Eye (tissue), 1 donor: Measurements from ENCODE around the gene RBM20.
A peak's percentile ranks its signal among the peaks of the same experiment; 100 is the strongest.
"Not testable (repeated sequence)": the region's sequence is repeated elsewhere in the genome, so short reads cannot be mapped to it uniquely, and the experiment has no call there.

ENCODE experiments used
- DNase-seq: peaks from one replicate; pipeline ENCODE4 v3.0.0-alpha.2; 2015

Gene RBM20

DNA sequence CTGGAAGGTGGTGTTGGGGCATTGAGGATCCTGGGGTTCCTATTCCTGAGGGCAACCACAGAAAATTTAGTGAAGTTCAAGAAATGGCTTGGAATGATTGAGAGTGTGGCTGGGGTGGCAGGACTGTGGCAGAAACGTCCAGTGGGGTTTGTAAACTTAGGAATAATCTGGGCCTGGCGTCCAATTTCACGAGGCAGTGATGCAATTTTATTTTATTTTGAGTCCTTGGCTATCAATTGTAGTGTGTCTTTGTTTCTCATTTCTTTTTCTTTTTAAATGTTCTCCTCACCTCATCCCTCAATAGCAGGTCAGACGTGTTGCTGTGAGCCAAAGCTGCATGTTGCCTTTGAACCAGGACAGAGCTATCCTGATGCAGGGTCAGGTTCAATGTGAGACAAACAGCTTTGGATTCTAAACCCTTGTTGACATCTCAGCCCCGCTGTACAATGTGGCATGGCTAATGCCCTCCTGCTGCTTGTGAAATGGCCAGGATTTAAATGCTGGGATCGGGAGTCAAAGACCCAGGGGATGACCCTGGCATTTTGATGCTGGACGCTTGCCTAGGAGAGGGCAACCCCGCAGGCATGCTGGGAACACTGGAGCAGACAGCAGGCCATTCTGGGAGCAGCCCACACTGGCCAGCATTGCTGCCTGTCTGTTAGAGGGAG lies 64.8 kb downstream of the RBM20 start:
- peak; percentile 45 for DNase-seq

DNA sequence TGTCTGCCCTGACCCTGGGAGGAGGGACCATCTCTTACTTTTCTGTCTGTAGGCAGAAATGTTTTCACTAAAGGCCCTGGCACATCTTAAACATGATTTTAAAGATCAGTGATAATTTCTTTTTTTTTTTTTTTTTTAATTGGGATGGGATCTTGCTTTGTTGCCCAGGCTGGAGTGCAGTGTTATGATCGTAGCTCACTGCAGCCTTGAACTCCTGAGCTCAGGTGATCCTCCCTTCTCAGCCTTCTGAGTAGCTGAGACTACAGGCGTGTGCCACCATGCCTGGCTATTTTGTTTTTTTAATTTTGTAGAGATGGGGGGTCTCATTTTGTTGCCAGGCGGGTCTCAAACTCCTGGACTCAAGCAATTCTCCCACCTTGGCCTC lies 65.3 kb downstream of the RBM20 start:
- no peak for DNase-seq

DNA sequence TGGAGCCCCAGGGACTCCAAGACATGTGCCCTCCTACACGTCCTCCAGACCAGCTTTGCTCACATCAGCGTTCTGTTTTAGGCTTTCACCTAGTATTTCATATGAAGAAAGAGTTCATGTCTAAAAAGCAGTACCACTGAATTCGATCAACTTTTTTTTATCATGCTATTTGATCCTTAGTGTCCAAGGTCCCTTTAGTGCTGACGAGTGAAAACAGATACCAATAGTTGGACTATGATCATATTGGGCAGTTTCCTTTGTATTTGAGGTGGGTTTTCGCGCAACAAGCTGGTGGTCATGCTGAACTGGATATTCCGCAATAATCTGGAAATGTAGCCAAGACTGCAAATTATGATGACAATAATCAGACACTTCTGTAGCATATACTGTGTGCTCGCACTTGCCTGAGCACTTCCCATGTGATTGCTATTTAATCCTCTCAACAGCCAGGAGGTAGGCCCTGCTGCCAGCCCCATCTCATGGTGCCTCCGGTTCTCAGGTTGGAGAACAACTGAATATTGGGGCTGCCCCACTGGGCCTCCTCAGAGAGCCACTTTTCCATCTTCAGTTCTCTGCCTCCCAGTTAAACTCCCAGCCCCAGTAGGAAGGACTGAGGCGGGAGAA lies 65.9 kb downstream of the RBM20 start:
- DNase-seq: no peak

DNA sequence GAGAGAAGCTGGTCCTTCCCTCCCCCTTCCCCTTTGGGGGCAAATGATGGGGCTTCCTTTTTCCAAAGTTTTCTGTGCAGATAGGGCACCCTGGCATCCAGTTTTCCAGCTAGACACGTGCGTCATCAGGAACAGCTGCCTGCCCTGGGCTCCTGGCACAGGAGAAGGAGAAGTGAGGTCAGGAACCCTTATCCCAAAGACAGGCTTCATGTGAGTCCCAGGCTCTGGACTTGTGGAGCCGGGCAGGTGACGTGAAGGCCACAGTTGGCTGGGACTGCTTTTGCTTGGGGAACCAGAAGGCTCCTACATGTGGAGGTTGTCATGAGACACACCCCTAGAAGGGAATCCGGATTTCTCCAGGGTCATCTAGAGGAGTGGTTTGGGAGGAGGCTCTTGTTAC lies 66.5 kb downstream of the RBM20 start:
- DNase-seq: no peak

DNA sequence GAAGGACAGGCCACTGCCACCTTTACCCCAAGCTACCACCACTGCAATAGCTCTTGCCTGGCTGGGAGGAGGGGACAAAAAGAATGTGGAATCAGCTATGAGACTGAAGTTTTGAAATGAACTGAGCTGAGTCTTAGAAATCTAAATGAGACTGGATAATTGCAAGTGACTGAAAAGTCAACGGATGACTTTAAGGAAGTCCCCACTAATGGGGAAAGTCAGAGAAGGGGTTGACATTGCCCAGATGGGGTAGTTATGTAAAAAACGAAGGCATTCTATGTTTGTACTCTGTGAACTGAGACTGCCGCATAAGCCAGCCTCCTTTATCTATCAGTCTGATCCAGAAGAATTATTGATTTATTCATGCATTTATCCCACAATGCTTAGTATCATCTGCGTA lies 67.2 kb downstream of the RBM20 start:
- DNase-seq: no peak

DNA sequence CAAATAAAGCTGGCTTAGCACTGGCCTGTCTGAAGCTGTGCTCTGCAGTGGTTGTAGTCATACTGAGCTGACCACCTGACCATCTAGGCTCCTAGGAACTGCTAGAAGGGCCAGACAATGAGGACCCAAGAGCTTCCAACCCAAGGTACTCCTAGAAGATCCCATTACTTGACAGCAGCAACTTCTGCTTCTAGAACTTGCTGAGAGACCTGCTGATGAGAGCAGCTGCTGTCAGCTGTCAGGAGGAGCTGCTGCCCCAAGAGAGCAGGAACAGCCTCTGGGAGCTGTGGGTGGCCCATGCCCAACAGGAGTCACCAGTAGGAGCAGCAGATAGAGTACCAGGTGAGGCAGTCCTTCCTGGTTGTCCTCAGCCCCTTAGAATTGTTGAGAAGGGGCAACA lies 70.2 kb downstream of the RBM20 start:
- DNase-seq: no peak

DNA sequence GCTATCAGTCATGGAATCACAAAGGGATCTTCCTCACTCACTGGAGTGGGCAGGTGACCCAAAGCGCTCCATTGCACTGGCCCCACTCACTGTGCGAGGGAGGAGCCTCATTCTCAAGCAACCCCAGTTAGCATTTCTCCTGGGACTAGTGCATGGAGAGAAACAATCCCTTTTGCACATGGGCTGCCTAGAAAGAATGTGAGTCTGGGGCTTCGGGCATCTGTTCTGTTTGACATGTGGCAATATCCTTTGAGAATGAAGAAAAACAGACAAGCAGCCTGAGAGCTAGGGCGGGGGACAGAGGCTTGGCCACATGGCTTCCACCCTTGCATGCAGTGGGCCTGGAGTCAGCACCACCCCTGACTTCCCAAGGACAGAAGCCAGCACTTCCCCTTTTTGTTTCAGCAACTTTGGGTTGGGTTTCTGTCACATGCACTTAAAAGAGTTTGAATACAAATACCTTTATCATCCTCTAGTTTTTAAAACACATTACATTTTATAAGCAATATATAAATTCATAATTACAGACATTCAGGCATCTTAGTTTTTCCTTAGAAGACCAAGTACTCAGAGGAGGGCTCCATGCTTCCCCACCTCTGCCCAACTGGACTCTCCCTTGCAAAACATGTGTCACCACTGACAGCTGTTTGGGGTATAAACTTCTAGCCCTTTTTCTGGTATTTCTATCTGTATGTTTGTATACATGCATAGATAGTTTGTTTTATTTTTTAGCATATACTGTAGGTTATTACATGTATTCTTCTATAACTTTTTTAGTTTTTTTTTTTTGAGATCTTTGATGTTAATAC lies 73.8 kb downstream of the RBM20 start:
- no peak for DNase-seq

DNA sequence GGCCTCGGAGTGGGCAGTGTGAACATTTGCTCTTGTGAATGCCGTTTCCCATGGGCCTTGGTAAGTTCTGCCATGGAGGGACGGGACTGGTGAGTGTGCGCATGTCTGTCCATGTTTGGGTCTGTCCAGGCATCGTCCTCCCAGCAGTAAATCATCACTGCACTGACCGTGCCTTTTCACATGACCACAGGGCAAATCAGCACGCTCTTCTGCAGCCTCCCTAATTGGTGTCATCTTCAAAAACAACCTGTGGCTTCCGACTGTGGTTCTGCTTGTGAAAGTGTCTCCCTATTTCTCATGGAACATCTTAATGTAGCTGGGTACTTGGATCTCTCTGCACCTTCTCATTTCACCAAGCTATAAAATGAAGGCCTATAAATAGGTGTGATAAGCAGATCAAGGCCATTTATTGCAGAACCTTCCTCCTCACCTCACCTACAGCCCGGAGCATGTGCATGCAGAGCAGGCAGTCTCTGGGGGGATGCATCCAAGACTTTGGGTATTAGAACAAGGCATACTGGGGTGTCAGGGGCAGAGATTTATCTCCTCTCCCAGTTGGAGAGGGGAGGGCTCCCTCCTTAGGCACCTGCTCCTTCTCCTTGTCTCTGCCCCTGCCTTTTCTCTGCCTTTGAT lies 77.4 kb downstream of the RBM20 start:
- no peak for DNase-seq

DNA sequence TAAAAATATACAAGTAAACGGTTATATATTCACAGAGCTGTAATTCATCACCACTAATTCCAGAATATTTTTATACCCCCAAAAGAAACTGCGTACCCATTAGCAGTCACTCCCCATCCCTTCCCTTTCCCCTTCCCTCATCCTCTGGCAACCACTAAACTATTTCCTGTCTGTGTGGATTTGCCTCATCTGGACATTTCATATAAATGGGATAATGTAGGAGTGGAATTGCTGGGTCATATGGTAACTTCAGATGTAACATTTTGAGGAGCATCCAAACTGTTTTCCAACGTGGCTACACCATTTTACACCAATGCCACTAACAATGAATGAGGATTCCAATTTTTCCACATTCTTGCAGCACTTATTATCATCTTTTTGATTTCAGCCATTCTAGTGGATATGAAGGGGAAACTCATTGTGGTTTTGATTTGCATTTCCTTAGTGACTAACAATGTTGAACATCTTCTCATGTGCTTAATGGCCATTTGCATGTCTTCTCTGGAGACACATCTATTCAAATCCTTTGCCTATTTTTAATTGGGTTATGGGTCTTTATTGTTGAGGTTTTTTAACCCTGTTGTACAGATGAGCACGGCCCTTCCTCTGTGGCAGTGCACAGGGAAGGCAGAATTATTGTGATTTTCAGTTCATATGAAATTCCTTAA lies 79.2 kb downstream of the RBM20 start:
- DNase-seq: no peak

DNA sequence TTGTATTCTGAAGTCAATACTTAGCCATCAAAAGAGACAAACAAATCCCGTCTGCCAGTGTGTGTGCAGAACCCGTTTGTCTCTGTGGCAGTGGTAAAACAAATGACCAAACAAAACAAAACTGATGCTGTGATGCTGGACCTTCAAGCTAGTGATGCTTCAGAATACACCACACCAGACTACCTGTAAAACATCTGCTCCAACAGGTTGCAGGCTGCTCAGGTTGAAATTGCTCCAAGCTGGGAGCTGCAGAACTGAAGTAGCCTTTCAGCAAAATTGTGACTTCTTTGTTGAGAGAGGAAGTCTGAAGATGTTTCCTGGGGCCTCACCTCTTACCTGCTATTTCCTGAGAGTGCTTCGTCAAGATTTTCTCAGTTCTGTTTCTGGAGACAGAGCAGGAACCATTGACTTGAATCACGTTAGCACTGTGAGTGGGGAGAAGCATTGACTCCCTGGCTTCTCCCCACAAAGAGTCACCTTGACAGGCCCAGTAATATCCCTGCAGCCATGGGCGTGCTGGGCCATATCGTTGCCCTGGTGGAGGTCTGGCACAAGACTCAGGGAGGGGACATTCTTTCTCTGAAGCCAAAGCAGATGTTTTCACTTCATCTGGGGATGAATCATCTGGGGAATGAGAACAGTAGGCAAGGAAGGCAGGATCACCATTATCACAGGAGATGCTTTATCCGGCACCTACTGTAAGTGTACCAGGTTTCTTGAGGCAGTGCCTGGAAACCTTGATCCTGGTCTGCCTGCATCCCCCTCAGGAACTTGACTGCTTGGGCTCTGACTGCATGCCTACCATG lies 80.2 kb downstream of the RBM20 start:
- no peak for DNase-seq

DNA sequence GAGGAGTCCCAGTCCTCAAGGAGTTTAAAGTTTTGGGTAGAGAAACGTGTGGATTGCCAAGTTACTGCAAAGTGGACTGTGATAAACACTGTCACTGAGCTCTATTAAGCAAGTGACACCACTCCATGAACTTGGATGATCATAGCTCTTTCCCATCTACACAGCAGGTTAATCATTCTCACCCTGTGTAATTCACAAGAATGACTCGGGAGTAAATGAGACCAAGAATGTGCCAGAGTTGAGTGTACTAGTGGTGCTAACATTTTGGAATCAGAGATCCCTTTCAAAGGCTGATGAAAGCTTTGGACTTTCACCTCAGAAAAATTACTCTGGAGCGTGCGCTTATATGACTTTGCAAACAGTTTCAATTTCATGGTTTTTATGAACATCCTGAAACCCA lies 80.8 kb downstream of the RBM20 start:
- DNase-seq: no peak

DNA sequence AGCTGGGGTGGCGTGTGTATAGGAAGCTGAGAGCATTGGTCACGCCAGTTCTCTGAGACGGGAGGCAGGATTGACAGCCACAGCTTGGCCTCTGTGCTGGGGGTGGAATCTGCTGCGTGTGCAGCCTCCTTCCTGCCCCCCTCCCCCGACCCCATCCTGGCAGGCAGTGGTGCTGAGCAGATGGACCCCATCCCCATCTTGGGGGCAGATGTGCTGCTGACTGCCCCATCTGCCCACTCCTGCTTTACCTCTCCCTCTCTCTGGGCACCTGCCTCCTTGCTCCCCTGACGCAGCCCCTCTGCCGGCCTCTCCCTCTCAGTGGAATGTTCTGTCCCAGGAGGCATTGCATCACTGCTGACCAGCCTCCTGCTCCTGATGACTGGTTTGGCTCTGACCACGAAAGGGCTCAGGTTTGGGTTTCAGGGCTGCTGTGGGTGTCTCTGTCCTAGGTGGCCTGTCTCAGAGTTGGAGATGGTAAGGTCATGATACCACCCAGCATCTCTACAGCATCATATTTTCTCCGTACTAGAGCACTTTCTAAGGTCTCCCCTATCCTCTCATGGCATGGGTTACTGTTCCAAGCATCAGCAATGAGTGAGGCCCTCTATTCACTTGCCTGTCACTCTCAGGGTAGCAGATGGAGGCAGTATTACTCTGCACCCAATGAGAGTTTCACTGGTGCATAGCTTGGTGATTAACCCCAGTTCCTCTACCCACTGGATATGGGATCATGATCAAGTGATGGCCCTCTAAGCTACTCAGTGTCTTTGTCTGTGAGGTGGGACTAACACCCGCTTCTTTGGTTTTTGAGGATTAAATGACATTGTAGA lies 81.9 kb downstream of the RBM20 start:
- peak; percentile 42 for DNase-seq

DNA sequence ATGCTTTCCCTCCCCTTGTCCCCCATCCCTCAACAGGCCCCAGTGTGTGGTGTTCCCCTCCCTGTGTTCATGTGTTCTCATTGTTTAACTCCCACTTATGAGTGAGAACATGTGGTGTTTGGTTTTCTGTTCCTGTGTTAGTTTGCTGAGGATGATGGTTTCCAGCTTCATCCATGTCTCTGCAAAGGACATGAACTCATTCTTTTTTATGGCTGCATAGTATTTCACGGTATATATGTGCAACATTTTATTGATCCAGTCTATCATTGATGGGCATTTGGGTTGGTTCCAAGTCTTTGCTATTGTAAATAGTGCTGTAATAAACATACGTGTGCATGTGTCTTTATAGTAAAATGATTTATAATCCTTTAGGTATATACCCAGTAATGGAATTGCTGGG lies 83.6 kb downstream of the RBM20 start:
- DNase-seq: not testable (repeated sequence)

DNA sequence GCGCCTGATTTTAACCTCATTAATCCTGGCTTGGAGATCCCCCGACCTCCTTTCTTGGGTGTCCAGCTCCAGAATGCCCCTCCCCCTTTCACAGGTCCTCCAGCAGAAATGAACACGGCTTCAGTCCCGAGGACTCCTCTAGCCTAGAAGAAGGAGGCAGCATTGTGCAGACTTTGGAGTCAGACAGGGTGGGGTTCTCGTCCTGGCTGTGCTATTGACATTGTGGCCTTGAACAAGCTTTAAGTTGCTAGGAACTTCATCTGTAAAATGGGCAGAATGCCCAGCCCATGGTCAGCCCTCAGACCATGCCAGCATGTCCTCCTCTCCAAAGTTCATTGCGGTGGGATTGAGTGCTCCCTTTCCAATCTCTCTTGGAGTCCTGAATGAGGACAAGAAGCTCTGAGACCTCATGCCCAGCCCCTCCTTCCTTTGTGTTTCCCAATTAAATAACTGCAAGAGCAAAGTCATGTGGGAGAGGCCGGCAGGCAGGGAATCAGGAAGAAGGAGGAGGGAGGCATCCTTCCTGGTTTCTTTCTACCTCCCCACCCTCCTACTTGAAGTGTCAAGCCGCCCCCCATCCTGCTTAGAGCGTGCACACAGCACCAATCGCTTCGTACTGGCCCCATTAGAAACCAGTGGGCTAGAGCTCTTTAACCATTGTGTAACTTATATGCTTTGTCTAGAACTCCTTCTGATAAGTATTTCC lies 86.4 kb downstream of the RBM20 start:
- DNase-seq: no peak

DNA sequence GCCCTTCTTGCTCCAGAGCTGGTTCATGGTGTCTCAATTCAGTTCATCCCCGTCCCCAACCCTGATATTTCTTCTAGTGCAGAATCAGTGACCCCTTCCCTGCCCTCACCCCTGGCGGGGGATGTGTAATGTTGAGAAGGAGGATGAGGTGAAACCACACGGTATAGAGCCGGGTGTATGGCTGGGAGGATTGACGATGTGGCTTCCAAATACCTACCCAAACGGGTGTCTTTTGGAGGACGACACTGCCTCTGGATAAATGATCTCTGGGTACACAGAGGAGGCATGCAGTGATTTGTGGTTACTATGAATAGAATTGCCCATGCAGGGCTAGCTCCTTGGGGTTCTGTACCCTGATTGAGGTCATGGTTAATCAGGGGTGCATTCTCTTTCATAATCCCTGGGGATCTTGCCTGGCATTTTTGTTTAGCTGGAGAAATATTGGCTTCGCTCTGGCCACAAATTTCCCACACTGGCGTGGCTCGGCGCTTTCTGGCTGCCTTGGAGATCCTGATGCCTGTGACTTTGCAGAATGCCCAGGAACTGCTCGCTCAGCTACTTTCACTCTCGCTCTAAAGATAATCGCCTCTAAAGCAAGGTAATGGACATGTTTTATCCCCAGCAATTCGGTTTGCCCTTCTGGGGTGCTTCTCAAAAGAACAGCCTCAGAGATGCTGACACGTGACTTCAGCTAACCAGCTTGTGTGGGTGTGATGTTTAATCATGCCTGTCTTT lies 89.2 kb downstream of the RBM20 start:
- no peak for DNase-seq

DNA sequence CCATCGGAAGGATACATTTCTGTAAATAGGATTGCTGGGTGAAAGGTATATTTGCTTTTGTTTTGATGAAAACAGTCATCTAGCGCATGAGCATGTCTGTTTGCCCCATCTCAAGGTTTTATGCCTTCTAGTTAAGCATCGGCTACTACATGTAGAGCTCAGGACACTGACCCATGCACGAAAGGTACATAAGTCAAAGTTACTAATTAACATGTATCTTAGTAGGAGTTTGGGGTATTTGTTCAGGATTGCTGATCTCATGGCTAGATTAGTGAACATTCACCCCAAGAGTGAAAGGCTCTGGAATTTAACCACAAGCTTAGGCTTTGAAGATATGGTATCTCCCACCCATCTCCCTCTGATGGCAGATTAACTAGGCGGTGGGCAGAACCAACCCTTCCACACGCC lies 91.5 kb downstream of the RBM20 start:
- DNase-seq: no peak

DNA sequence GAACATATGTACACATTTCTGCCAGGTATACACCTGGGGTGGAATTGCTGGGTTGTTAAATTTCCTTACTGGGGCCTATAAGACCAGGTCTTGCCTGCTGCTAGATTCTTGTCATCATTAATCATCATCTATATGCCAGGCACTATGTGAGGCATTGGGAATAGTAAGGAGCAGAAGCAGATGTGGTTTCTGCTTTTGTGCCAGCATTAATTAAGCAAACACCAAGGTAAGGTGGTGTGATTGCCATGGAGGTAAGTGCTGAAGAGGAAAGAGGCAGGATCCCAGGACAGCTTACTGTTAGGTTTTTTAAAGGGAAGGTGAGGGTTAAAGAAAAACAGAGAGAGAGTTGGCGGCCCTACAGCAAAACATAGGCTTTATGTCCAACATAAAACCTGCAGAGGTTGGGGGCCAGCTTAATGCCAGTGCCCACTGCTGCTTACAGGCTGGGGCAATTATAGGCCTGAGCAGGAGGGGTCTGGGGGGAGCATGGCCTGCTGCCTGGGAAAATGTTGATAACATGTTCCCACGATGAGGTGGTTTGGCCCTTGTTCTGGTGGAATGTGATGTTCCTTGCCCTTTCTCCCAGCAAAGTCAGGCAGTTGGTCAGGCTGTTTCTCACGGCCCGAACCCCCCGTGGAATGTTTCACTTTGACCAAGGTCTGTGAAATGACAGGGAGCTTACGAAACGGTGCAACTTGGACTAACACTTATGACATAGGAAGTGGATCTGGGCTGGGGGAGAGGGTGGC lies 93.9 kb downstream of the RBM20 start:
- DNase-seq: no peak

DNA sequence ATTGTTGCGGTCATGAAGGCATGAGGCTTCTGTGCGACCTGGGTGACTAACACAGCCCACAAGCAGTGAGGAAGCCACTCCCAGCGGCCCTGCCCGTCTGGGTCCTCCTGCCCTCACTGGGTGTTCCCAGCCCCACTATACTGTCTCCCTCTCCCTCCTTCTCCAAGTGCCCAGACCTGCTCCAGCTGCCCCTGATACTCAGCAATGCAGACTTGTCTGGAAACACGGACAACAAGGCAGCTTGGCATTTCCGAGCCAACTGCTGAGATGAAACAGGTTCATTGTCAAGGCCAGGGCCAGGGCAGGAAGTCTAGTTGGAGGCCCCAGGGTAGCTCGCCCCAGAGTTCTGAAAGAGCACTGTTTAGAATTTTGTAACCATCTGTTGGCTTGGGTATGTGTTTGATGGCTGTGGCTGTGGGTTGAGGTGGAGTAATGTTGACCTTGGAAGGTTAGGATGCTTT lies 95.7 kb downstream of the RBM20 start:
- DNase-seq: no peak

DNA sequence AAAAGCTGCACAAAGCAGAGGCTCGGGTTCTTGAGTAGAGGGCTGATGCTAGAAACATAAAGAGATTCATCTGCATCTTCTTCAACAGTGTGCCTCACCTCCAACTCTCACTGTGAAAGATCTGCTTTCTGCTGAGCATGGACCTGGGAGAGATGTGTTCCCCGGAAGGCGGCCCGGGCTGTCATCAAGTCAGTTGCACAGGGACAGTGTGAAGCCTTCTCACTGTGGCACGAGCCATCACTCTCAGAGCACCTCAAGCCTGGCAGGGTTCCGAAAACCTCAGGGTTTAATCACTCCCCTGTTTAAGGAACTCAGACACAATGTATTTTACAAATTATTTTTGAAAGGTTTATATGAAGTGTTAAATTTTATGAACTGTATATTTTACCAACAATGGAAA lies 98.7 kb downstream of the RBM20 start:
- DNase-seq: no peak
